ENCODE results near the gene PTGER3. TPM values are rescaled to one million over a fixed set of nuclear protein-coding genes. Genes with fewer than 3 reads are reported as not detected.

The PTGER3 gene
- total RNA-seq, result not detected in 2 replicates

GRCh38 chr1:71047635-71048607, at the start of gene PTGER3:
Gene PTGER3 (minus strand): TSS chr1:71047816. CDS start chr1:71047577, 239 bp downstream.

GRCh38 chr1:71080739-71081696, 33.4 kb upstream of the PTGER3 start, which contains the start of gene ZRANB2:
Gene ZRANB2 (minus strand): TSS chr1:71081035. CDS start chr1:71080995, 40 bp downstream.

Other genes with a start within 250 kb of the PTGER3 start
- gene ZRANB2, start 33.2 kb upstream of the PTGER3 start, total RNA-seq, result 35.2 and 53.9 TPM in 2 replicates